GM19240 (cell line): ENCODE data around the gene MRPL9.
"Not testable (repeated sequence)": the region's sequence is repeated elsewhere in the genome, so short reads cannot be mapped to it uniquely, and the experiment has no call there.

ENCODE experiments used
- DNase-seq: peaks from one replicate; pipeline ENCODE4 v3.0.0; 2011; ENCODE audit warnings: low spot score; ENCODE audit not compliant: insufficient read length

The MRPL9 gene

GRCh38 chr1:151733995-151734394 lies 29.3 kb downstream of the MRPL9 start:
- not testable (repeated sequence) for DNase-seq

GRCh38 chr1:151733126-151733525 lies 30.2 kb downstream of the MRPL9 start:
- DNase-seq = no peak

GRCh38 chr1:151729966-151730291 lies 33.4 kb downstream of the MRPL9 start:
- DNase-seq = no peak

GRCh38 chr1:151729157-151729965 lies 33.9 kb downstream of the MRPL9 start:
- no peak for DNase-seq

- no peak for DNase-seq
Observed at GRCh38 chr1:151728151-151729054, 34.9 kb downstream of the MRPL9 start.

- no peak for DNase-seq
Observed at GRCh38 chr1:151723726-151724370, 39.4 kb downstream of the MRPL9 start.

GRCh38 chr1:151721788-151722510 lies 41.3 kb downstream of the MRPL9 start:
- DNase-seq = no peak

GRCh38 chr1:151720974-151721787 lies 42.1 kb downstream of the MRPL9 start, which contains the start of gene RIIAD1:
TSS of gene RIIAD1 (plus strand) at chr1:151721522. CDS start at chr1:151721537, 15 bp downstream.
- DNase-seq = peak; percentile 93

- DNase-seq = peak; percentile 68
Observed at GRCh38 chr1:151720554-151720953, 42.7 kb downstream of the MRPL9 start.

GRCh38 chr1:151720125-151720524 lies 43.2 kb downstream of the MRPL9 start:
- DNase-seq = no peak

GRCh38 chr1:151718666-151719065 lies 44.6 kb downstream of the MRPL9 start:
- DNase-seq = no peak

GRCh38 chr1:151718011-151718431 lies 45.3 kb downstream of the MRPL9 start:
- DNase-seq = no peak

- no peak for DNase-seq
Observed at GRCh38 chr1:151716771-151717631, 46.3 kb downstream of the MRPL9 start, which contains the start of gene CELF3. TSS of gene CELF3 (minus strand) at chr1:151716803. CDS start at chr1:151716020, 783 bp downstream.

GRCh38 chr1:151716405-151716762 lies 46.9 kb downstream of the MRPL9 start:
- DNase-seq = no peak

GRCh38 chr1:151715726-151716404 lies 47.4 kb downstream of the MRPL9 start:
- no peak for DNase-seq

- no peak for DNase-seq
Observed at GRCh38 chr1:151714820-151715725, 48.2 kb downstream of the MRPL9 start.

GRCh38 chr1:151713874-151714273 lies 49.4 kb downstream of the MRPL9 start:
- no peak for DNase-seq

GRCh38 chr1:151713044-151713443 lies 50.3 kb downstream of the MRPL9 start:
- DNase-seq = no peak
